Gastrocnemius medialis (tissue), 4 donors: ENCODE measurements around the gene PARN. TPM values are rescaled to one million over a fixed set of nuclear protein-coding genes. Genes with fewer than 3 reads are reported as not detected.
A peak's percentile ranks its signal among the peaks of the same experiment; 100 is the strongest.

Experiments
- ATAC-seq, 2 donors: fragments of 150-250 bp; one replicate each; pipeline ENCODE4 v1.9.1; 2016
- DNase-seq, 2 donors: peaks; one replicate each; pipeline ENCODE4 v3.0.0-alpha.2; 2019
- H3K27ac ChIP-seq, 4 donors: fragments of 200-600 bp; sonication (generic); 1 replicate in 1 of 4; 2 replicates in 3 of 4; pipeline ENCODE4 v1.5.1; 2016 to 2018; ENCODE audit warnings: mild to moderate bottlenecking in 2 of 4, moderate library complexity in 1 of 4
- H3K27me3 ChIP-seq, 3 donors: fragments of 200-600 bp; sonication (generic) in 2 of 3; 1 replicate in 1 of 3; 2 replicates in 2 of 3; pipeline versions ENCODE4 v1.5.1 to v1.6.0; 2016 to 2019; ENCODE audit warnings: mild to moderate bottlenecking in 1 of 3, moderate library complexity in 1 of 3
- H3K36me3 ChIP-seq, 2 donors: fragments of 200-600 bp; sonication (generic) in 1 of 2; one replicate each; pipeline ENCODE4 v1.5.1; 2017 to 2018
- H3K4me1 ChIP-seq, 2 donors: fragments of 200-600 bp; sonication (generic) in 1 of 2; one replicate each; pipeline ENCODE4 v1.5.1; 2016 to 2017; ENCODE audit warnings: mild to moderate bottlenecking in 2 of 2
- H3K4me3 ChIP-seq, 4 donors: fragments of 200-600 bp; sonication (generic) in 3 of 4; 1 replicate in 1 of 4; 2 replicates in 3 of 4; pipeline ENCODE4 v1.5.1; 2016 to 2019; ENCODE audit warnings: mild to moderate bottlenecking in 2 of 4
- H3K9me3 ChIP-seq, 3 donors: fragments of 200-600 bp; sonication (generic) in 2 of 3; 1 replicate in 1 of 3; 2 replicates in 2 of 3; pipeline ENCODE4 v1.5.1; 2016 to 2019
- POLR2A ChIP-seq, 2 donors: fragments of 450-650 bp; IDR thresholded peaks; one replicate each; pipeline ENCODE4 v1.6.1; 2017; ENCODE audit warnings: antibody characterized with exemption in 2 of 2, mild to moderate bottlenecking in 2 of 2, moderate library complexity in 2 of 2
- in situ Hi-C, 4 donors: fragments of 200-750 bp; cut with MboI; loops; one replicate each; pipeline versions ENCODE4 v1.15.0 to v1.8.0; 2017; ENCODE audit warnings: low sequenced_read_pairs in 4 of 4
- intact Hi-C: fragments of 100-400 bp; cut with DNase I; formaldehyde crosslinking; loops from one replicate; pipeline ENCODE4 v1.15.1; 2023; ENCODE audit warnings: low total_unique reads
- total RNA-seq, 4 donors: library from RNA; depleted of rRNA; stranded (reverse); fragments of >200 nt; gene quantifications; one replicate each; pipeline versions ENCODE4 v1.1.0 to v1.2.3, GENCODE V29; 2016
- TF ChIP-seq, protein P1 (sequence below), 5 experiments: fragments of 450-650 bp in 3 of 5; fragments of 200-600 bp in 2 of 5; sonication (generic) in 2 of 5; IDR thresholded peaks in 4 of 5; conservative IDR thresholded peaks in 1 of 5; 1 replicate in 4 of 5; 2 replicates in 1 of 5; pipeline ENCODE4 v1.5.1; 2016 to 2019; ENCODE audit warnings: antibody characterized with exemption in 5 of 5, mild to moderate bottlenecking in 3 of 5, moderate library complexity in 3 of 5

PARN gene
- total RNA-seq, 4 donors from 2014 or later: 18.8 to 44.9 (median 31.2) TPM

GRCh38 chr16:14608111-14608566 is 21.9 kb downstream of the PARN start:
- Histone ChIP-seq H3K27me3 (no peaks in the 10 kb centered on the region), H3K4me3 (no peak overlapping the region), H3K36me3 (peaks cover 4 to 90% of the 10 kb centered on the region in 2 donors), H3K9me3 (no peaks in the 10 kb centered on the region), H3K4me1 (no peaks in the 10 kb centered on the region), H3K27ac (no peak overlapping the region)
- DNase-seq: no peak
- ATAC-seq: no peak
- TF ChIP-seq, protein P1, sequence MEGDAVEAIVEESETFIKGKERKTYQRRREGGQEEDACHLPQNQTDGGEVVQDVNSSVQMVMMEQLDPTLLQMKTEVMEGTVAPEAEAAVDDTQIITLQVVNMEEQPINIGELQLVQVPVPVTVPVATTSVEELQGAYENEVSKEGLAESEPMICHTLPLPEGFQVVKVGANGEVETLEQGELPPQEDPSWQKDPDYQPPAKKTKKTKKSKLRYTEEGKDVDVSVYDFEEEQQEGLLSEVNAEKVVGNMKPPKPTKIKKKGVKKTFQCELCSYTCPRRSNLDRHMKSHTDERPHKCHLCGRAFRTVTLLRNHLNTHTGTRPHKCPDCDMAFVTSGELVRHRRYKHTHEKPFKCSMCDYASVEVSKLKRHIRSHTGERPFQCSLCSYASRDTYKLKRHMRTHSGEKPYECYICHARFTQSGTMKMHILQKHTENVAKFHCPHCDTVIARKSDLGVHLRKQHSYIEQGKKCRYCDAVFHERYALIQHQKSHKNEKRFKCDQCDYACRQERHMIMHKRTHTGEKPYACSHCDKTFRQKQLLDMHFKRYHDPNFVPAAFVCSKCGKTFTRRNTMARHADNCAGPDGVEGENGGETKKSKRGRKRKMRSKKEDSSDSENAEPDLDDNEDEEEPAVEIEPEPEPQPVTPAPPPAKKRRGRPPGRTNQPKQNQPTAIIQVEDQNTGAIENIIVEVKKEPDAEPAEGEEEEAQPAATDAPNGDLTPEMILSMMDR (IDR thresholded peaks at IDR 0.05 in 4 of 5, conservative IDR thresholded peaks at IDR 0.05 in 1 of 5): no peak
- no peak for TF ChIP-seq POLR2A (IDR thresholded peaks at IDR 0.05)
- in situ Hi-C loops: loop anchor here in 1 of 4 donors (10.0 kb wide), 1 partner anchor 683 kb away; the partner anchor contains the start of gene ERCC4
- intact Hi-C loops: no loop called here

DNA sequence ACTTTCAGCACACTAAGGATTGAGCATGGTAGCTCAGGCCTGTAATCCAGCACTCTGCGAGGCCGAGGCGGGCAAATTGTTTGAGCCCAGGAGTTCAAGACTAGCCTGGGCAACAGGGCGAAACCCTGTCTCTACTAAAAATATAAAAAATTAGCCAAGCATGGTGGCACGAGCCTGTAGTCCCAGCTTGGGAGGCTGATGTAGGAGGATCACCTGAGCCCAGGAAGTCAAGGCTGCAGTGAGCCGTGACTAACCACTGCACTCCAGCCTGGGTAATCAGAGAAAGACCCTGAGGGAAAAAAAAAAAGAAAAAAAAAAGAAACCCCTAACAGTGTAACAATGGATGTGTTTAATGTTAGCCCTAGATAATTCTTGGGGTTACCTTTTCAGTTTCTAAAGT is 24.0 kb downstream of the PARN start:
- no peak overlapping the region for H3K4me3 ChIP-seq
- H3K36me3 ChIP-seq: peaks cover 4 to 85% of the 10 kb centered on the region in 2 donors
- no peaks in the 10 kb centered on the region for H3K9me3 ChIP-seq
- H3K27ac ChIP-seq: no peak overlapping the region
- H3K27me3 ChIP-seq: no peaks in the 10 kb centered on the region
- no peak for TF ChIP-seq POLR2A (IDR thresholded peaks at IDR 0.05)
- TF ChIP-seq, protein P1 (IDR thresholded peaks at IDR 0.05 in 4 of 5, conservative IDR thresholded peaks at IDR 0.05 in 1 of 5): no peak
- DNase-seq: no peak
- ATAC-seq: no peak
- intact Hi-C loops (no loop called here), in situ Hi-C loops (loop anchor here in 1 of 4 donors (10.0 kb wide), 1 partner anchor 681 kb away; the partner anchor contains the start of gene ERCC4)
- H3K4me1 ChIP-seq: no peaks in the 10 kb centered on the region

DNA sequence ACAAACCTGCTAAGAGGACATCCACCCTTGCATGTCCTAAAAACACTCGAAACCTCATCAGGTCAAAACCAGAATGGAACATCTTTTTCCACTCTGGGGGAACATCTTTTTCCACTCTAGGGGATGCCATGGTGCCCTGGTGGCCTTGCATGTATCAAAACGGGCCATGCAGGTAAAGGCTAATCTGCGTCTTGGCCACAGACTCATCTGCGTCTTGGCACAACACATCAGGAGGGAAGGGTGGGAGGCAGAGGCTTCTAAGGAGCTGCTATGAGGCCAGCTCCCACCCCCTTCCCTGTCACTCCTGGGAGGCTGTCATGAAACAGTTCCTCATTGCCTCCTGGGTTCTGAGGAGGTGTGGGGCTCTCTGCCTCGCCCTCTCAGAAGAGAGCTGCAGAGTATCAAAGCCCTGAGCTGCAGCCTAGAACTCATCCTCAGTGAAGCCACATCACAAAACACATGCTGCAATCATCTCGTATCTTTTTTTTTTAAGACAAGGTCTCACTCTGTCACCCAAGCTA is 27.6 kb downstream of the PARN start:
- Histone ChIP-seq H3K9me3 (no peaks in the 10 kb centered on the region), H3K4me1 (no peaks in the 10 kb centered on the region), H3K27me3 (no peaks in the 10 kb centered on the region), H3K4me3 (no peak overlapping the region), H3K36me3 (peaks cover 0 to 71% of the 10 kb centered on the region in 2 donors), H3K27ac (no peak overlapping the region)
- no peak for ATAC-seq
- TF ChIP-seq, protein P1 (IDR thresholded peaks at IDR 0.05 in 4 of 5, conservative IDR thresholded peaks at IDR 0.05 in 1 of 5): no peak
- TF ChIP-seq POLR2A (IDR thresholded peaks at IDR 0.05): no peak
- in situ Hi-C loops (loop anchor here in 1 of 4 donors (10.0 kb wide), 1 partner anchor 678 kb away; the partner anchor contains the start of gene ERCC4), intact Hi-C loops (loop anchor here (2.0 kb wide), 1 partner anchor 60 kb away; no protein-coding TSS in a partner anchor)
- no peak for DNase-seq

DNA sequence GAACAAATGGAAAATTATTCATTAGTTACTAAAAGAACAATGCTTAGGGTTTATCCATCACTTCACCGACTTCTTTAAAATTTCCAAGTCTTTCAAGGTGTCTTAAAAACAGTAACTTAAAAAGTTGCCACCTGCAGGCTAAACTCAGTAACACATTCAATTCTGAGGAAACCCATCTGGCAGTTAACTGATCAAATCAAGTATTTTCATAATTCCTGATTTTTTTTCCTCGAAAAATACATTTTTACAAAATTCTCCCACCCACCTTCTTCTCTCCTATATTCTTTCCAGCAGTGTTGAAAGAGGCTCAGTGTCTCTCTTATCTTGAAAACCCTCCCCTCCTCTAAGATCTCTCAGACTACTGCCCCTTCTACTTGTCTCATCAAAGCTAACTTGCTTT is 29.9 kb downstream of the PARN start:
- H3K27ac ChIP-seq: no peak overlapping the region
- in situ Hi-C loops (loop anchor here in 1 of 4 donors (10.0 kb wide), 1 partner anchor 675 kb away; the partner anchor contains the start of gene ERCC4), intact Hi-C loops (no loop called here)
- DNase-seq: no peak
- no peak for ATAC-seq
- H3K36me3 ChIP-seq: peaks cover 0 to 47% of the 10 kb centered on the region in 2 donors
- no peak overlapping the region for H3K4me3 ChIP-seq
- no peaks in the 10 kb centered on the region for H3K4me1 ChIP-seq
- H3K9me3 ChIP-seq: no peaks in the 10 kb centered on the region
- TF ChIP-seq, protein P1 (IDR thresholded peaks at IDR 0.05 in 4 of 5, conservative IDR thresholded peaks at IDR 0.05 in 1 of 5): peak in 3 of 5 experiments; percentile 17 to 40 (median 24)
- no peak for TF ChIP-seq POLR2A (IDR thresholded peaks at IDR 0.05)
- H3K27me3 ChIP-seq: no peaks in the 10 kb centered on the region
